Measurements from ENCODE around the gene DAZL.

DNA sequence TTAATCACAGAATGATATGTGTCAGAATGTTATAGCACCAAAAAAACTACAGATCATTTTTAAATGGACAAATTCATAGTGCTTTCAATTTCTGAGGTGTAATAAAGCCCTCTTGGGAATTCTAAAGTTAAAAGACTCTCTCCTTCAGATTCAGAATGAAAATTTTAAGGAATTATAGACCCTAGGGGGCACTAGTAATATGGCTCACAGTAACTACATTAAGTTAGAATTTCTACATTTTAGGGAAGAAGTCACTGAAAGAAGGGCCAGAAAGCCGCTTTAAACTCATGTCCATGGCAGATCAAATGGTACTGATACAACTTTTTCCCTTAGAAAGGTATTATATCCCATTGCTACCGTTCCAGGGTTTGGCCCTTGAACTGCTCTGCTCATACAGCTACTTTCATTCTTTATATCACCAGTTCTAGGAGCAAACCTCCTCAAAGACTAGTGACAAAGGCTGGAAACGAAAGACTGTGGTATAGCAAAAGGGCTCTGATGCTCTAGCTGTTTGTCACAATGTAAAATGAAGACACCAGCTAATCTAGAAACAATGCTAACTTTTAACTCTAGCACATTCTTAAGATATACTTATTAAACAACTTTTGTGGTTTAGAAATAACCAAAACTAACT, 18.1 kb downstream of the DAZL start:
- no peak for TF ChIP-seq EZH2 (optimal IDR thresholded peaks at IDR 0.05; ENCODE audit: low read depth, low read length)
- TF ChIP-seq, protein P1, sequence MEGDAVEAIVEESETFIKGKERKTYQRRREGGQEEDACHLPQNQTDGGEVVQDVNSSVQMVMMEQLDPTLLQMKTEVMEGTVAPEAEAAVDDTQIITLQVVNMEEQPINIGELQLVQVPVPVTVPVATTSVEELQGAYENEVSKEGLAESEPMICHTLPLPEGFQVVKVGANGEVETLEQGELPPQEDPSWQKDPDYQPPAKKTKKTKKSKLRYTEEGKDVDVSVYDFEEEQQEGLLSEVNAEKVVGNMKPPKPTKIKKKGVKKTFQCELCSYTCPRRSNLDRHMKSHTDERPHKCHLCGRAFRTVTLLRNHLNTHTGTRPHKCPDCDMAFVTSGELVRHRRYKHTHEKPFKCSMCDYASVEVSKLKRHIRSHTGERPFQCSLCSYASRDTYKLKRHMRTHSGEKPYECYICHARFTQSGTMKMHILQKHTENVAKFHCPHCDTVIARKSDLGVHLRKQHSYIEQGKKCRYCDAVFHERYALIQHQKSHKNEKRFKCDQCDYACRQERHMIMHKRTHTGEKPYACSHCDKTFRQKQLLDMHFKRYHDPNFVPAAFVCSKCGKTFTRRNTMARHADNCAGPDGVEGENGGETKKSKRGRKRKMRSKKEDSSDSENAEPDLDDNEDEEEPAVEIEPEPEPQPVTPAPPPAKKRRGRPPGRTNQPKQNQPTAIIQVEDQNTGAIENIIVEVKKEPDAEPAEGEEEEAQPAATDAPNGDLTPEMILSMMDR (IDR thresholded peaks at IDR 0.05; ENCODE audit: low read length) = no peak
